DND-41 (cell line): ENCODE results near the gene RNF6.
A peak's percentile ranks its signal among the peaks of the same experiment; 100 is the strongest.

Experiments
- CTCF ChIP-seq: IDR thresholded peaks from 2 replicates; pipeline ENCODE4 v1.5.1; 2012; ENCODE audit warnings: borderline replicate concordance, low read length, moderate library complexity, mild to moderate bottlenecking; ENCODE audit not compliant: poor library complexity, severe bottlenecking; ENCODE audit errors: extremely low read depth
- EZH2 ChIP-seq: IDR thresholded peaks from 3 replicates; pipeline ENCODE4 v1.6.1; 2012; ENCODE audit warnings: borderline replicate concordance, low read depth, mild to moderate bottlenecking, moderate library complexity, low read length, inconsistent platforms; ENCODE audit not compliant: severe bottlenecking

- TF ChIP-seq CTCF = peak; percentile 33
- TF ChIP-seq EZH2 = no peak
These were observed 33.7 kb upstream of the RNF6 start for GRCh38 chr13:26255691-26256277.
